ENCODE data around the gene PTPDC1. TPM values are rescaled to one million over a fixed set of nuclear protein-coding genes. Genes with fewer than 3 reads are reported as not detected.

PTPDC1 gene
- total and polyA plus RNA-seq, 4 donors: 3.1 to 26.0 (median 7.5) TPM

GRCh38 chr9:94142353-94142752, 58.1 kb downstream of the PTPDC1 start:
- no peak for TF ChIP-seq CTCF (IDR thresholded peaks at IDR 0.05; ENCODE audit: control extremely low read depth, extremely low read depth)
- Histone ChIP-seq H3K27ac (ENCODE audit: low read depth in 1 of 2, low read length in 1 of 2) (peak overlapping the region in 1 of 2 donors; percentile 0), H3K9ac (ENCODE audit: insufficient read depth in 1 of 2, low read length in 2 of 2) (no peak overlapping the region), H3K27me3 (ENCODE audit: control insufficient read depth in 3 of 3, insufficient read depth in 3 of 3, low read length in 2 of 3) (no peaks in the 10 kb centered on the region), H3K4me3 (no peak overlapping the region), H3K9me3 (ENCODE audit: control insufficient read depth in 4 of 4, insufficient read depth in 3 of 4, low read length in 3 of 4) (no peaks in the 10 kb centered on the region), H3K4me1 (ENCODE audit: control insufficient read depth in 5 of 5, insufficient read depth in 5 of 5, low read length in 5 of 5) (peaks cover 7 to 24% (median 12%) of the 10 kb centered on the region in 5 donors), H3K36me3 (ENCODE audit: control insufficient read depth in 4 of 4, insufficient read depth in 4 of 4, low read length in 4 of 4) (no peaks in the 10 kb centered on the region)
- WGBS, 2 donors: 90% methylated on average over 5 of the region's 5 CpGs
- DNase-seq (no peak), ATAC-seq (ENCODE audit: insufficient read depth, low FRiP score) (no peak)

GRCh38 chr9:94144394-94144793, 60.1 kb downstream of the PTPDC1 start:
- Histone ChIP-seq H3K4me1 (ENCODE audit: control insufficient read depth in 5 of 5, insufficient read depth in 5 of 5, low read length in 5 of 5) (peaks cover 7 to 21% (median 12%) of the 10 kb centered on the region in 5 donors), H3K9me3 (ENCODE audit: control insufficient read depth in 4 of 4, insufficient read depth in 3 of 4, low read length in 3 of 4) (no peaks in the 10 kb centered on the region), H3K36me3 (ENCODE audit: control insufficient read depth in 4 of 4, insufficient read depth in 4 of 4, low read length in 4 of 4) (no peaks in the 10 kb centered on the region), H3K27ac (ENCODE audit: low read depth in 1 of 2, low read length in 1 of 2) (peak overlapping the region in 1 of 2 donors; percentile 37), H3K4me3 (no peak overlapping the region), H3K27me3 (ENCODE audit: control insufficient read depth in 3 of 3, insufficient read depth in 3 of 3, low read length in 2 of 3) (no peaks in the 10 kb centered on the region), H3K9ac (ENCODE audit: insufficient read depth in 1 of 2, low read length in 2 of 2) (no peak overlapping the region)
- WGBS, 2 donors: 39 to 76% methylated on average over 2 of the region's 2 CpGs
- no peak for TF ChIP-seq CTCF (IDR thresholded peaks at IDR 0.05; ENCODE audit: control extremely low read depth, extremely low read depth)
- no peak for DNase-seq
- peak; percentile 54 for ATAC-seq (ENCODE audit: insufficient read depth, low FRiP score)

DNA sequence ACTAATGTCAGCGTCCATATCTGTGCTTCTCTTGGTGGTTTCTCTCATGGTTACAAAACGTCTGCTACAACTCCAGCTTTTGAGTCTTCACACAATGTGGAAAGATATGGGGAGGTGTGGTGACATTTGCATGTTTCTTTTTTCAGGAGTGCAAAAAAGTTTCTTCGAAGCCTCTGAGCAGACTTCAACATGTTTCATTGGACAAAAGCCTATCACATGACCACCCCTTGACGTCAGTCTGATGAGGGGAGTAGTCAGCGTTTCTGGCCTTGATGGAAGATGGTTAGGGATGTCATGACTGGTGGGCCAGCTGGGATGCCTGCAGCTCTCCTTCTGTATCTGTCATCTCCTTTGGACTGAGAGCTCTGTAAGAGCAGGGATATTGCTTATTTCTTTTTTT, 61.4 kb downstream of the PTPDC1 start:
- no peak overlapping the region for H3K9ac ChIP-seq (ENCODE audit: insufficient read depth in 1 of 2, low read length in 2 of 2)
- no peak for TF ChIP-seq CTCF (IDR thresholded peaks at IDR 0.05; ENCODE audit: control extremely low read depth, extremely low read depth)
- no peak for DNase-seq
- H3K4me3 ChIP-seq: no peak overlapping the region
- H3K4me1 ChIP-seq (ENCODE audit: control insufficient read depth in 5 of 5, insufficient read depth in 5 of 5, low read length in 5 of 5): peaks cover 5 to 12% (median 9%) of the 10 kb centered on the region in 5 donors
- no peaks in the 10 kb centered on the region for H3K9me3 ChIP-seq (ENCODE audit: control insufficient read depth in 4 of 4, insufficient read depth in 3 of 4, low read length in 3 of 4)
- H3K27ac ChIP-seq (ENCODE audit: low read depth in 1 of 2, low read length in 1 of 2): no peak overlapping the region
- H3K36me3 ChIP-seq (ENCODE audit: control insufficient read depth in 4 of 4, insufficient read depth in 4 of 4, low read length in 4 of 4): no peaks in the 10 kb centered on the region
- WGBS, 2 donors: 81 to 86% methylated on average over 5 of the region's 5 CpGs
- no peak for ATAC-seq (ENCODE audit: insufficient read depth, low FRiP score)
- no peaks in the 10 kb centered on the region for H3K27me3 ChIP-seq (ENCODE audit: control insufficient read depth in 3 of 3, insufficient read depth in 3 of 3, low read length in 2 of 3)

- Histone ChIP-seq H3K36me3 (ENCODE audit: control insufficient read depth in 4 of 4, insufficient read depth in 4 of 4, low read length in 4 of 4) (no peaks in the 10 kb centered on the region), H3K4me1 (ENCODE audit: control insufficient read depth in 5 of 5, insufficient read depth in 5 of 5, low read length in 5 of 5) (peaks cover 0 to 7% (median 0%) of the 10 kb centered on the region in 5 donors), H3K9ac (ENCODE audit: insufficient read depth in 1 of 2, low read length in 2 of 2) (no peak overlapping the region), H3K27ac (ENCODE audit: low read depth in 1 of 2, low read length in 1 of 2) (no peak overlapping the region), H3K9me3 (ENCODE audit: control insufficient read depth in 4 of 4, insufficient read depth in 3 of 4, low read length in 3 of 4) (no peaks in the 10 kb centered on the region), H3K4me3 (no peak overlapping the region), H3K27me3 (ENCODE audit: control insufficient read depth in 3 of 3, insufficient read depth in 3 of 3, low read length in 2 of 3) (no peaks in the 10 kb centered on the region)
- 87% methylated on average over 13 of the region's 13 CpGs for WGBS, 2 donors
- ATAC-seq (ENCODE audit: insufficient read depth, low FRiP score) (no peak), DNase-seq (peak in 1 of 3 donors; percentile 25)
- TF ChIP-seq CTCF (IDR thresholded peaks at IDR 0.05; ENCODE audit: control extremely low read depth, extremely low read depth): no peak
Observed at GRCh38 chr9:94147776-94148175, 63.5 kb downstream of the PTPDC1 start.
